SU-DHL-6 (cell line): Measurements from ENCODE around the gene GRPEL1.

Experiments used
- CTCF ChIP-seq: fragments of 200-600 bp; sonication (generic); IDR thresholded peaks from one replicate; pipeline ENCODE4 v1.5.1; 2017; ENCODE audit warnings: antibody characterized with exemption, mild to moderate bottlenecking, low read length, moderate library complexity; ENCODE audit not compliant: insufficient read depth, poor library complexity, severe bottlenecking
- EZH2phosphoT487 ChIP-seq: fragments of 200-600 bp; sonication (generic), shearing (Covaris generic); conservative IDR thresholded peaks from 2 replicates; pipeline ENCODE4 v1.6.1; 2018; ENCODE audit warnings: mild to moderate bottlenecking, antibody characterized with exemption, low read length, moderate library complexity, mixed read lengths

- TF ChIP-seq CTCF (no peak), EZH2phosphoT487 (no peak)
Observed at GRCh38 chr4:7089213-7089986, 21.5 kb upstream of the GRPEL1 start.
